Measurements from ENCODE around the gene TEK.

TEK gene

GRCh38 chr9:27261517-27262211 lies 152.6 kb downstream of the TEK start:
- no peak for TF ChIP-seq CTCF (IDR thresholded peaks at IDR 0.05; ENCODE audit: control insufficient read depth, insufficient read depth, low read depth, low read length, missing control alignments)
- DNase-seq (ENCODE audit: low read depth): no peak
- no peak overlapping the region for H3K4me3 ChIP-seq (ENCODE audit: control insufficient read depth, low read depth, low read length)

- no peak for TF ChIP-seq CTCF (IDR thresholded peaks at IDR 0.05; ENCODE audit: control insufficient read depth, insufficient read depth, low read depth, low read length, missing control alignments)
- no peak overlapping the region for H3K4me3 ChIP-seq (ENCODE audit: control insufficient read depth, low read depth, low read length)
- no peak for DNase-seq (ENCODE audit: low read depth)
These were observed 163.1 kb downstream of the TEK start for GRCh38 chr9:27272103-27272502.

GRCh38 chr9:27273186-27273585 lies 164.2 kb downstream of the TEK start:
- TF ChIP-seq CTCF (IDR thresholded peaks at IDR 0.05; ENCODE audit: control insufficient read depth, insufficient read depth, low read depth, low read length, missing control alignments): no peak
- no peak for DNase-seq (ENCODE audit: low read depth)

GRCh38 chr9:27276193-27277030 lies 167.4 kb downstream of the TEK start:
- peak; percentile 63 for TF ChIP-seq CTCF (IDR thresholded peaks at IDR 0.05; ENCODE audit: control insufficient read depth, insufficient read depth, low read depth, low read length, missing control alignments)
- DNase-seq (ENCODE audit: low read depth): peak; percentile 11
- no peak overlapping the region for H3K4me3 ChIP-seq (ENCODE audit: control insufficient read depth, low read depth, low read length)

More at GRCh38 chr9:27273186-27273585, 164.2 kb downstream of the TEK start:
- H3K4me3 ChIP-seq (ENCODE audit: control insufficient read depth, low read depth, low read length): no peak overlapping the region

GRCh38 chr9:27278374-27278773 lies 169.3 kb downstream of the TEK start:
- DNase-seq (ENCODE audit: low read depth): no peak
- no peak for TF ChIP-seq CTCF (IDR thresholded peaks at IDR 0.05; ENCODE audit: control insufficient read depth, insufficient read depth, low read depth, low read length, missing control alignments)
- H3K4me3 ChIP-seq (ENCODE audit: control insufficient read depth, low read depth, low read length): no peak overlapping the region

GRCh38 chr9:27279611-27280010 lies 170.6 kb downstream of the TEK start:
- TF ChIP-seq CTCF (IDR thresholded peaks at IDR 0.05; ENCODE audit: control insufficient read depth, insufficient read depth, low read depth, low read length, missing control alignments): no peak
- no peak overlapping the region for H3K4me3 ChIP-seq (ENCODE audit: control insufficient read depth, low read depth, low read length)
- DNase-seq (ENCODE audit: low read depth): no peak
